K562 (cell line): Measurements from ENCODE around the gene STEAP2.

Experiments used
- BMI1 ChIP-seq: fragments of 150-350 bp; IDR thresholded peaks from 2 replicates; pipeline ENCODE4 v1.6.1; 2014; ENCODE audit warnings: low read length
- CEBPB ChIP-seq: fragments of 450-650 bp; IDR thresholded peaks from 2 replicates; pipeline ENCODE4 v1.6.1; 2016; ENCODE audit warnings: missing genetic modification characterization, missing compliant biosample characterization
- EP300 ChIP-seq: IDR thresholded peaks from 2 replicates; pipeline ENCODE4 v1.6.1; 2012; ENCODE audit warnings: low read length, improper control_type of control experiment
- SOX6 ChIP-seq: fragments of 450-650 bp; IDR thresholded peaks from 2 replicates; pipeline ENCODE4 v1.6.1; 2014; ENCODE audit warnings: mild to moderate bottlenecking

GRCh38 chr7:90239625-90240228 is 28.2 kb downstream of the STEAP2 start:
- TF ChIP-seq CEBPB (tag), result no peak
- no peak for TF ChIP-seq BMI1
- no peak for TF ChIP-seq SOX6
- TF ChIP-seq EP300, result no peak
